ENCODE measurements around the gene ME3.

- TF ChIP-seq CTCF (IDR thresholded peaks at IDR 0.05) = no peak
- TF ChIP-seq ZFP36 (IDR thresholded peaks at IDR 0.05; ENCODE audit: borderline replicate concordance, partially characterized antibody) = no peak
- no peak for TF ChIP-seq BHLHE40 (IDR thresholded peaks at IDR 0.05; ENCODE audit: low read depth, low read length)
- TF ChIP-seq USF2 (IDR thresholded peaks at IDR 0.05) = no peak
Measured at GRCh38 chr11:86511086-86511551, 161.3 kb downstream of the ME3 start.

All from A549 (cell line).